H1 (cell line): ENCODE results near the gene STK32C. TPM values are rescaled to one million over a fixed set of nuclear protein-coding genes. Genes with fewer than 3 reads are reported as not detected.

Source experiments
- EP300 ChIP-seq, 2 experiments: IDR thresholded peaks; 1 replicate in 1 of 2; 2 replicates in 1 of 2; pipeline ENCODE4 v1.6.1; 2011 to 2012; ENCODE audit warnings: low read depth in 2 of 2, low read length in 2 of 2, mild to moderate bottlenecking in 2 of 2, borderline replicate concordance in 1 of 2, inconsistent platforms in 1 of 2, moderate library complexity in 1 of 2
- HDAC6 ChIP-seq: IDR thresholded peaks from one replicate; pipeline ENCODE4 v1.7.1; 2012; ENCODE audit warnings: low read depth, mild to moderate bottlenecking, inconsistent platforms, low read length, moderate library complexity
- JUND ChIP-seq: IDR thresholded peaks from 2 replicates; pipeline ENCODE4 v1.6.1; 2011; ENCODE audit warnings: mild to moderate bottlenecking, improper control_type of control experiment, low read length
- KDM5A ChIP-seq: fragments of 200-600 bp; IDR thresholded peaks from 2 replicates; pipeline ENCODE4 v1.7.1; 2012; ENCODE audit warnings: mild to moderate bottlenecking, low read length, inconsistent platforms, mixed read lengths
- MAFK ChIP-seq: IDR thresholded peaks from 2 replicates; pipeline ENCODE4 v1.6.1; 2012; ENCODE audit warnings: low read depth, mild to moderate bottlenecking, improper control_type of control experiment, low read length
- SP1 ChIP-seq: IDR thresholded peaks from 2 replicates; pipeline ENCODE4 v1.6.1; 2011; ENCODE audit warnings: low read depth, low read length
- SP2 ChIP-seq: IDR thresholded peaks from 2 replicates; pipeline ENCODE4 v1.6.1; 2012; ENCODE audit warnings: mild to moderate bottlenecking, low read length, inconsistent platforms
- TAF7 ChIP-seq: optimal IDR thresholded peaks from 2 replicates; pipeline ENCODE3; 2011; ENCODE audit warnings: low read depth, mild to moderate bottlenecking, inconsistent platforms, low read length, moderate library complexity, borderline replicate concordance
- TBP ChIP-seq: IDR thresholded peaks from 2 replicates; pipeline ENCODE4 v1.6.1; 2011; ENCODE audit warnings: low read depth, low read length, improper control_type of control experiment
- ZNF274 ChIP-seq: IDR thresholded peaks from 2 replicates; pipeline ENCODE4 v1.7.0; 2012; ENCODE audit warnings: low read length, borderline replicate concordance; ENCODE audit errors: extremely low read depth
- polyA plus RNA-seq, 7 experiments: library from polyadenylated mRNA; depleted of rRNA in 3 of 7; stranded (reverse) in 5 of 7; unstranded in 2 of 7; fragments of >200 nt in 5 of 7; fragments of 200-250 nt in 2 of 7; gene quantifications; 1 replicate in 5 of 7; 2 replicates in 1 of 7; 4 replicates in 1 of 7; pipeline versions ENCODE4 v1.2.1 to v1.2.3, GENCODE V29; 2011 to 2013; ENCODE audit warnings: missing spikeins in 2 of 7, mixed read lengths in 2 of 7
- total RNA-seq: library from RNA; stranded (reverse); fragmentation: NEBNext Ultra II Directional; extraction: Animal tissue kit (Norgen Biotek cat#: 25700); gene quantifications from 2 replicates; pipeline ENCODE4 v1.2.1, GENCODE V29; 2021
- TF ChIP-seq, protein P1 (sequence below): fragments of 300-600 bp; sonication (generic); IDR thresholded peaks from 2 replicates; pipeline ENCODE4 v1.7.1; 2012; ENCODE audit warnings: low read length, moderate library complexity, mild to moderate bottlenecking, inconsistent platforms; ENCODE audit not compliant: insufficient replicate concordance

The STK32C gene
- total and polyA plus RNA-seq, 2 of the 8 experiments (the other 6 are each of a cell fraction or from before 2014, with no cell fraction given), result 10.6 to 15.6 TPM

DNA sequence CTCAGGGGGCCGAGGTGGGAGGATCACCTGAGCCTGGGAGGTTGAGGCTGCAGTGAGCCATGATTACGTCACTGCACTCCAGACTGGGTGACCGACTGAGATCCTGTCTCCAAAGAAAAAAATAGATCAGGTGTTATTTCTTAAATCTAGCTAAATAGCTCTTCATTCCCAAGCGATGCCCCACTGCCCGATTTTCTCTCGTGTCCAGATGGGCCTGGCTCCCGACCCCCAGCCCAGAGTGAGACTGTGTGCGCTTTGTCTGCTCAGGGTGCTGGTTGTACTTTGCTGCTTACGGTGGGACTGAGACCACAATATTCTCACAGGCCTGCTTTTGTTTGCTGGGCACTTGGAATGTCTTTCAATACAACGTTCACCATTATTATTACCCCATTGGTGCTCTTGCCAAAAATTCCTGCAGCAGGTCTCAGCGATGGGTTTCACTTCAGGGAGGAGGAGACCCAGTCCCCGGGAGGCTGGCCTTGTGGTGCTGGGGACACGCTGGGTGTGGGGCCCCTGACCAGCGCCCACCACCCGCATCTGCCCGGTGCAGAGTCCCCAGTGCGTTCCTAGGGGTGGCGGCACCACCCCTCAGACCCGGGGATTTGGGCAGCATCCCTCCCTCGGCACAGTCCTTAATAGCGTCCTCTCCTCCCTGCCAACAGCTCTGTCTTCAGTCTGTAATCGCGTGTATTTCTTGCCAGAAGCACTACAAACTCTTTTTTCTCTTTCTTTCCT lies 141.4 kb downstream of the STK32C start (continued):
- TF ChIP-seq, protein P1, sequence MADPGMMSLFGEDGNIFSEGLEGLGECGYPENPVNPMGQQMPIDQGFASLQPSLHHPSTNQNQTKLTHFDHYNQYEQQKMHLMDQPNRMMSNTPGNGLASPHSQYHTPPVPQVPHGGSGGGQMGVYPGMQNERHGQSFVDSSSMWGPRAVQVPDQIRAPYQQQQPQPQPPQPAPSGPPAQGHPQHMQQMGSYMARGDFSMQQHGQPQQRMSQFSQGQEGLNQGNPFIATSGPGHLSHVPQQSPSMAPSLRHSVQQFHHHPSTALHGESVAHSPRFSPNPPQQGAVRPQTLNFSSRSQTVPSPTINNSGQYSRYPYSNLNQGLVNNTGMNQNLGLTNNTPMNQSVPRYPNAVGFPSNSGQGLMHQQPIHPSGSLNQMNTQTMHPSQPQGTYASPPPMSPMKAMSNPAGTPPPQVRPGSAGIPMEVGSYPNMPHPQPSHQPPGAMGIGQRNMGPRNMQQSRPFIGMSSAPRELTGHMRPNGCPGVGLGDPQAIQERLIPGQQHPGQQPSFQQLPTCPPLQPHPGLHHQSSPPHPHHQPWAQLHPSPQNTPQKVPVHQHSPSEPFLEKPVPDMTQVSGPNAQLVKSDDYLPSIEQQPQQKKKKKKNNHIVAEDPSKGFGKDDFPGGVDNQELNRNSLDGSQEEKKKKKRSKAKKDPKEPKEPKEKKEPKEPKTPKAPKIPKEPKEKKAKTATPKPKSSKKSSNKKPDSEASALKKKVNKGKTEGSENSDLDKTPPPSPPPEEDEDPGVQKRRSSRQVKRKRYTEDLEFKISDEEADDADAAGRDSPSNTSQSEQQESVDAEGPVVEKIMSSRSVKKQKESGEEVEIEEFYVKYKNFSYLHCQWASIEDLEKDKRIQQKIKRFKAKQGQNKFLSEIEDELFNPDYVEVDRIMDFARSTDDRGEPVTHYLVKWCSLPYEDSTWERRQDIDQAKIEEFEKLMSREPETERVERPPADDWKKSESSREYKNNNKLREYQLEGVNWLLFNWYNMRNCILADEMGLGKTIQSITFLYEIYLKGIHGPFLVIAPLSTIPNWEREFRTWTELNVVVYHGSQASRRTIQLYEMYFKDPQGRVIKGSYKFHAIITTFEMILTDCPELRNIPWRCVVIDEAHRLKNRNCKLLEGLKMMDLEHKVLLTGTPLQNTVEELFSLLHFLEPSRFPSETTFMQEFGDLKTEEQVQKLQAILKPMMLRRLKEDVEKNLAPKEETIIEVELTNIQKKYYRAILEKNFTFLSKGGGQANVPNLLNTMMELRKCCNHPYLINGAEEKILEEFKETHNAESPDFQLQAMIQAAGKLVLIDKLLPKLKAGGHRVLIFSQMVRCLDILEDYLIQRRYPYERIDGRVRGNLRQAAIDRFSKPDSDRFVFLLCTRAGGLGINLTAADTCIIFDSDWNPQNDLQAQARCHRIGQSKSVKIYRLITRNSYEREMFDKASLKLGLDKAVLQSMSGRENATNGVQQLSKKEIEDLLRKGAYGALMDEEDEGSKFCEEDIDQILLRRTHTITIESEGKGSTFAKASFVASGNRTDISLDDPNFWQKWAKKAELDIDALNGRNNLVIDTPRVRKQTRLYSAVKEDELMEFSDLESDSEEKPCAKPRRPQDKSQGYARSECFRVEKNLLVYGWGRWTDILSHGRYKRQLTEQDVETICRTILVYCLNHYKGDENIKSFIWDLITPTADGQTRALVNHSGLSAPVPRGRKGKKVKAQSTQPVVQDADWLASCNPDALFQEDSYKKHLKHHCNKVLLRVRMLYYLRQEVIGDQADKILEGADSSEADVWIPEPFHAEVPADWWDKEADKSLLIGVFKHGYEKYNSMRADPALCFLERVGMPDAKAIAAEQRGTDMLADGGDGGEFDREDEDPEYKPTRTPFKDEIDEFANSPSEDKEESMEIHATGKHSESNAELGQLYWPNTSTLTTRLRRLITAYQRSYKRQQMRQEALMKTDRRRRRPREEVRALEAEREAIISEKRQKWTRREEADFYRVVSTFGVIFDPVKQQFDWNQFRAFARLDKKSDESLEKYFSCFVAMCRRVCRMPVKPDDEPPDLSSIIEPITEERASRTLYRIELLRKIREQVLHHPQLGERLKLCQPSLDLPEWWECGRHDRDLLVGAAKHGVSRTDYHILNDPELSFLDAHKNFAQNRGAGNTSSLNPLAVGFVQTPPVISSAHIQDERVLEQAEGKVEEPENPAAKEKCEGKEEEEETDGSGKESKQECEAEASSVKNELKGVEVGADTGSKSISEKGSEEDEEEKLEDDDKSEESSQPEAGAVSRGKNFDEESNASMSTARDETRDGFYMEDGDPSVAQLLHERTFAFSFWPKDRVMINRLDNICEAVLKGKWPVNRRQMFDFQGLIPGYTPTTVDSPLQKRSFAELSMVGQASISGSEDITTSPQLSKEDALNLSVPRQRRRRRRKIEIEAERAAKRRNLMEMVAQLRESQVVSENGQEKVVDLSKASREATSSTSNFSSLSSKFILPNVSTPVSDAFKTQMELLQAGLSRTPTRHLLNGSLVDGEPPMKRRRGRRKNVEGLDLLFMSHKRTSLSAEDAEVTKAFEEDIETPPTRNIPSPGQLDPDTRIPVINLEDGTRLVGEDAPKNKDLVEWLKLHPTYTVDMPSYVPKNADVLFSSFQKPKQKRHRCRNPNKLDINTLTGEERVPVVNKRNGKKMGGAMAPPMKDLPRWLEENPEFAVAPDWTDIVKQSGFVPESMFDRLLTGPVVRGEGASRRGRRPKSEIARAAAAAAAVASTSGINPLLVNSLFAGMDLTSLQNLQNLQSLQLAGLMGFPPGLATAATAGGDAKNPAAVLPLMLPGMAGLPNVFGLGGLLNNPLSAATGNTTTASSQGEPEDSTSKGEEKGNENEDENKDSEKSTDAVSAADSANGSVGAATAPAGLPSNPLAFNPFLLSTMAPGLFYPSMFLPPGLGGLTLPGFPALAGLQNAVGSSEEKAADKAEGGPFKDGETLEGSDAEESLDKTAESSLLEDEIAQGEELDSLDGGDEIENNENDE, result no peak
- TF ChIP-seq TAF7 (no peak), SP1 (no peak), EP300 (IDR thresholded peaks at IDR 0.05; ENCODE audit: borderline replicate concordance in 1 of 2, low read depth in 2 of 2, low read length in 2 of 2) (no peak), SP2 (no peak), TBP (no peak), JUND (no peak), HDAC6 (no peak), ZNF274 (no peak), KDM5A (no peak), MAFK (no peak)
